GDM1 (cell line): ENCODE results near the gene FGF21.

Experiments used
- DNase-seq: peaks from one replicate; lab custom pipeline; 2025; lab: John Stamatoyannopoulos, UW

The FGF21 gene

DNA sequence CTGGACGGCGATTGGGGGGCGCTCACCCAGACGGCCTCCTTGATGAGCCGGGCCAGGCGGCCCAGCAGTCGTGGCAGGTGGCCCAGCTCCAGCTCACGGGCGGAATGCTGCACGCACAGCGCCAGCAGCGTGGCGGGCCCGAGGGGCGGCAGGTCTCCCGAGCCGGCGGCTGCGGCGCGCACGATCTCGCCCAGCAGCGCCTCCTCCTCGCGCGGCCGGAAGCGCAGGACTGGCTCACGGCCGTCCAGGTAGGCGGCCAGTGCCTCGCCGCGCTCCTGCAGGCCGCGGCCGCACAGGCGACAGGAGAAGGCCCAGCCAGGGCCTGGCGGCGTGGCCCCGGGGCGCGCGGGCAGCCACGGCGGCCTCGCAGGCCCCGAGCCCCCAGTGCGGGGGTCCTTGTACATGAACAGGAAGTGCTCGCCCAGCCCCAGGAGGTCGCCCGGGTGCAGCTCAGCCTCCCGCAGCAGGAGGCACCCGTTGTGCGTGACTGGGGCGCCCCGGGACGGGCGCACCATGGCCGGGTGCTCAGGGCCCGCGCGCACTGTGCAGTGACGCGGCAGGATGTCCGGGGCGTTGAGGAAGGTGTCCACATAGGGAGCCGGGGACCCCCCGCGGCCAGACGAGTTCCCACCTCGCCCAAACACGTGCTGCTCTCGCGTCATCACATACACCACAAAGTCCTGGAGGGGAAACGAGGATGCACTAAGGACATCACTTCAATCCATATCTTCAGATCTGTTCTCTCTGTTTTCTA lies 26.2 kb upstream of the FGF21 start:
- no peak for DNase-seq

DNA sequence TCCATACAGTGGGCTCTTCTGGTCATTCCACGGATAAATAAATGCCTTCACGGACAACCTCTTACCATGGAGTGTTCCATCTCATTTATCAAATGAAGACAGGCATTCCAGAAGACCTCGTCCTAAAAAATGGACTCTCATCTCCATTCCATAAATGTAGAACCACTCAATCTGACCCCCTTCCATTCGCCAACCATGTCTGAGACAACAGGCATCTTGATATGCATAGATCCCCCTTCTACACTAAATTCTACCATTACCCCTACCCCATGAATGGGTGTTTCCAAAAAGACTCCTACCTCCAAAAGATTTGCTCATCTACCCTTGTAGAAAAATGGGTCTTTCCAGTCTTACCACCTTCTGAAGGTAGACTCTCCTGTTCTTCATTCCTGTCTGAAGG lies 23.9 kb upstream of the FGF21 start:
- no peak for DNase-seq

DNA sequence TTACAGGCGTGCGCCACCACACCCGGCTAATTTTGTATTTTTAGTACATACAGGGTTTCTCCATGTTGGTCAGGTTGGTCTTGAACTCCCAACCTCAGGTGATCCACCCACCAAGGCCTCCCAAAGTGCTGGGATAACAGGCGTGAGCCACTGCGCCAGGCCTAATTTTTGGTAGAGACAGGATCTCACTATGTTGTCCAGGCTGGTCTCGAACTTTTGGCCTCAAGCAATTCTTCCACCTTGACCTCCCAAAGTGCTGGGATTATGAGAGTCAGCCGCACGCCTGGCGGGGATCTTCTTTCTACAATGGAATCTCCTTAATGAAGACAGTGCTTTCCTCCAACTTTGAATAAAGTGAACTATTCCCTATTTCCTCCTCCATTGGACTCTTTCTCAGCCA lies 20.7 kb upstream of the FGF21 start:
- DNase-seq: no peak

DNA sequence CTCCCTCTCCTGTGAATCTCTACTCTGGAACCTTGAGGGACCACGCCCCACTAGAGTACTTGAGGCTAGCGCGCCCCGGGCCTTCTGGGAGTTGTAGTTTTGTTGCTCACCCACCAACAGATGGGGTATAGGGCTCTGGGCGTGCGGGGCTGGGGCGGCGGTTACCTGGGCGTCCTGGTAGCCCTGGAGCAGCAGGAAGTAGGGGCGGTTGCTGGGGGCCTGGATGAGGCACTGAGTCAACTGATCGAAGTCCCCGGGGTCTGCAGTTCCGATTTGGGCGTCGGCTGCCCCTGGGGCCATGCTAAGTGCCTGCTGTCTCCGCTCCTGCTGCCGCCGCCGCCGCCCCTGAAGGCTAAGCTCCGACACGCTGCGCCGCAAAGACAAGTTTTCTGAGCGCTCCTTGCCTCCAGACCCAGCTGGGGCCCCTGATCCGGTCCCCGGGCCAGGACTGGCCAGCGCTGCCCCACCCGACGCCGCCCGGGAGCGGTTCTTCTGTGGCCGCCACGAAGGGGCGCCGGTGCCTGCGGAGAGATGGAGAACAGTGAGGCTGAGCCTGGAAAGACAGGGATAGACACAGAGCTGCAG lies 20.2 kb upstream of the FGF21 start:
- no peak for DNase-seq

DNA sequence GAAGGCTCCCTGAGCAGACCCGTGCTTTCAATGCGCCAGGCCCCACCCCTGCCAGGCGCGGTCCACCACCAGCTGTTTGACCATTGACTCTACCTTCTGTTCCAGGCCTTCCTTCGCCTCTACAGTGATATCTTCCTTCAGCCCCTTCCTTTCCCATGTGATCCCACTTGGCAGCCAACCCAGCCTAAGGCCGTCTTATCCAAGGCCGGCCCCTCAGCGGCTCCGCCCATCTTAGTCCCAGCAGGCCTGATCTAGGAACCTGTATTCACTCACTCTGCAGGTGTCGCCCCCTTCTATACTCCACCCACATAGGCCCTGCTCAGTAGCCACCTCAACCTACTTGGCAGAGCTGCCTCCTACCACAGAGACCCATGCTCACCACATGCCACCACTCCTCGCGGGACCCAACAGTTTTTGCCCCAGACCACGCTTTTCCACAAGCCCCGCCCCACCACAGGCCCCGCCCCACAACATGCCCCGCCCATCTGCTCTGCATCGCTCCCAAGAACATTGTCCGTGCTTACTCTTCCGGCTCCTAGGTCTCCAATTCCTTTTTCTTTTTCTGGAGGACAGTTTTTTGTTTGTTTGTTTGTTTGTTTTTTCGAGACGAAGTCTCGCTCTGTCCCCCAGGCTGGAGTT lies 17.8 kb upstream of the FGF21 start:
- DNase-seq: no peak

DNA sequence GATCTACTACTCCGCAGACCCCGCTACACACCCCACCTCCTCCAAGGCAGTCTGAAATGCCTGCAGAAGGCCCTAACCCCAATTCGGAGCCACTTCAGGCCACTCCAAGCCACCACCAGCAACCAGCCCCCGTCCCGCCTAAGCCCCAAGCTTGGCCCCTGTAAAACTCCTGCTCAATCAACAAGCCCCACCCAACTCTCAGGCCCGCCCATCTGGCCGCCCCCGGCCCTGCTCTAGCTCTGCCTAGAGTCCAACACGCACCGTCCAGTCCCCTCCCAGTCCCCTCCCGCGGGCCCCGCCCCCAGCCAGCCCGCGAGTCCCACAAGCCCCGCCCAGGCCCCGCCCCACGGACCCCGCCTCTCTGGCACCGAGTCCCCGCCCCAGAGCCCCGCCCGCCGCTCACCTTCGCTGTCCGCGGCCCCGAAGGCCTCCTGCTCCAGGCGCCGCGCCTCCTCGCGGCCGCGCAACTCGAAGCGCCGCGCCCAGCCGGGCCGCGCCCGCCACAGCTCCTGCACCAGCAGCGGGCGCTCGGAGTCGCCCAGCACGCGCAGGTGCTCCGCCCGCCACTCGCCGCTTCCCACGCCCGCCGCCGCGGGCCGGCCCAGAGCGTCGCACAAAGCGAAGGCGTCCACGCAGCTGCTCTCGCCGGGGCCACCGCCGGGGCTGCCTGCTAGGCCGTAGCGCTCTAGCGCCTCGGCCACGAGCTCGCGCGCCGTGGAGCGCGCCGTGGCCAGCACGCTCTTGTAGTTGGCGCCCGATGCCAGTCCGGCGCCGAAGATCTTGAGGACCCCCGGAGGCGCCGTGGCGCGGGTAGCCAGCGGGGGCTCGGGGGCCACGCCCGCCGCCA lies 16.5 kb upstream of the FGF21 start:
- peak; percentile 90 for DNase-seq

DNA sequence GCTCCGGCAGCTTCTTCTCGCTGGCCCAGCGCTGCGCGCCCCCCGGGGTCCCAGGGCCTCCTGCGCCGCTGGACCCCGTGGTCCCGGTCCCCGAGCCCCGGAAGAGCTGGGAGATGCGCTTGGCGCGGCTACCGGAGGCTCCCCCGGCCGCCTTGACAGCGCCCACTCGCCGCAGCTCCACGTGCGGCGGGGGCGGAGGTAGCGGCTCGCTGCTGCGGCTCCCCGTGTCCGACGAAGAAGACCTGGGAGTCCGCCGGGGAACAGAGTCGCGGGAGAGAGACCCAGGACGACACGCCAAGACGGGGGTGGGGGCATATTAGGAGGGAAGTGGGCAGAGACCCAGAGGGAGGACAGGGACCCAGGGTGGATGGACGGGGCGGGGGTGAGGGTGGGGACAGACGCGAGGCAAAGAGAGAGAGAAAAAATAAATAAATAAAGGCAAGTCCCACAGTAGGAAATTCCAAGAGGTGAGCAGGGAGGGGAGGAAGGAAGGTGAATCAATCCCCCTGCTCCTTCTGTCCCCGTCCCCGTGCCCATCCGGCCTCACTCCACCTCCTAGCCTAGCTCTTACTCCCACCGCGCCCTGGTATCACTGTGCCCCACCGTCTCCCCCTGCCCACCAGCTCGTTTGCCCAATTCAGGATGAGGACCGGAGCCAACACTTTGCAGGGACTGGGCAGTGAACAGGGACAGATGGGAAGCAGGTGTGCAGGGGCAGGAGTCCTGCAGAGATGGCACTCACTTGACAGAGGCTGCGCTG lies 15.7 kb upstream of the FGF21 start:
- DNase-seq: no peak

DNA sequence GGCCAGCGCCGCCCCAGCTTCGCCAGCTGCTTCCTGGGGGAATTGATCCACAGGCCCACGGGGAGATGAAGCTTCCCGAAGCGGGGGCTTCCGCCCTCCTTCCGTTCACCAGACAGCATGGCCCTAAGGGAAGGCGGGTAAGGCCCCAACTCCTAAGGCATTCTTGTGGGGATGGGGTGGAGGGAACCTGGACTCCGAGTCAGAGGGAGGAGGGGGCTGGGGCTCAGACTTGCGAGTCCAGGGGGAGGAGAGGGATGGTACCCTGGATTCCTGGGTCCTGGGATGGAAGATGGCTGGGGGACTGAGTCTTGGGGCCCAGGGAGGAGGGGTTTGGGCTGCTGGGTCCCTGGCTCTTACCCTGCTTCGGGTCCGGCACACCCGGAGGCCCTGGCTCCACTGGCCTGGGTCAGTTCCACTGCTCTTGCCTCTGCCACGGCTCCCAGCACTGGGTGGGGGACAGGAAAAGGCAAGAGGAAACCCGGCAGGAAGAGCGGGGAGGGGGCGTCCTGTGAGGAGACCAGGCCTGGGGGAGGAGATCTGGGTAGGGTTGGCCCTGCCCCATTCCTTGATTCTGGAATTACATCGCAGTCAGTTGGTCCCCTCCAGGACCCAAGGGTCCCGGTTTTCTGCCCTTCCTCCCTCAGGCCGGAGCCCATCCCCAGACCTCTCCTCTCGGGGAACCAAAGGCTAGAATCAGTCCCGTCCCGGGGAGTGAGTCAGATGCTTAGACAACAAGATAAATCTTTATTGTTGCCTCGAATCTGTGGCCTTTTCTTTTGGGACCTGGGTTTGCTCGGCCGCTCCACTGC lies 15.0 kb upstream of the FGF21 start, which contains the start of gene RASIP1:
Gene RASIP1 (minus strand): TSS at position 447 of the 809 bp plus-strand sequence. CDS start 328 bp downstream, at position 119.
- DNase-seq: no peak

DNA sequence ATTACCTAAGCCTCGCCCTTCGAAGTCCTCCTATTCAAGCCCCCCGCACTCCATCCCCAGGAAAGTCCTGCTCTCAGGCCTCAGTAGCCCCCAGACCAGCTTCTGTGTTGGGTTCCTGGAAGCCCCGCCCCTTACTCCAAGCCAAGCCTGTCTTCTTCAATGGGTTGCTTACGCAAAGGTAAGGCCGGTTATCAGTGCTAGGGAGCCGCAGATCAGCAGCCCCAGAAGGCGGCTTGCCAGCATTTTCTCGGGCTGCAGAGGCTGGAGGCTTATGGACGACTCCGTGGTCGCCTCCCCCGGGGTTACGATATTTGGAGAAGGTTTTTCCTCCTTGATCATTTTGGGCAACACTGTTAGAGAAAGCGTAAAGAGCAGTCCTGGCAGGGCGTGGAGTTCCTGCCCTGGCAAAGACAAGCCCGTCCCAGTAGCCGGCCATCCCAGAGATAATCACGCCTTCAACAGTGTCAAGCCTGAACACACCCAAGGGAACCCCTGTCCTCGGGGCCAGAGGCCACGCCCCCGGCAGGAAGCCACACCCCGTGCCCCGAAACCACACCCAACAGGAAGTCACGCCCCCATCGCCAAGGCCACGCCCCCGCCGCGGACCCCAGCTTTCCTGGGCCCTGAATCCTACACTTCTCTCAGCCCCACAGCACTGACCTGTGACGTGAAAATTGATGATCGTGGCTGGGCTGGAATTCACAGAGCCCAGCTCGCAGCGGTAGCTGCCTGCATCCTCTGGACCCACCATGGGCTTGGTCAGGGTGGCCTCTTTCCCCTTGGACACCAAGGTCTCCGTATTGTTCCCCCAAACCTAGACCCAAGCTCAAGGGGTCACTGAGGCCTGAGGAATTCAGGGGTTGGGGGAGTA lies 14.0 kb upstream of the FGF21 start:
- DNase-seq: no peak

DNA sequence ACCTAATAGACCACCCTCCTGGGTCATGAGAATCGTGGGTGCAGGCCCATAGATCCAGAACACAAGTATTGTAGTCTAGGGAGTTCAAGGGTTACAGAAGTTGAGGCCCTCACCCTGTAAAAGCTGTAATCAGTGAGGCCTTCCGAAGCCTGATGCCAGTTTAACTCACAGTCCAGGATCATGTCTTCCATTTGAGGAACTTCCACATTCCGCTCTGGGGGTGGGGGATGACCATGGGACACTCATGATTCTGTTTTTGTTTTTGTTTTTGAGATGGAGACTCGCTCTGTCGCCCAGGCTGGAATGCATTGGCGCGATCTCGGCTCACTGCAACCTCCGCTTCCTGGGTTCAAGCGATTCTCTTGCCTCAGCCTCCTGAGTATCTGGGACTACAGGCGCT lies 13.2 kb upstream of the FGF21 start:
- DNase-seq: no peak

DNA sequence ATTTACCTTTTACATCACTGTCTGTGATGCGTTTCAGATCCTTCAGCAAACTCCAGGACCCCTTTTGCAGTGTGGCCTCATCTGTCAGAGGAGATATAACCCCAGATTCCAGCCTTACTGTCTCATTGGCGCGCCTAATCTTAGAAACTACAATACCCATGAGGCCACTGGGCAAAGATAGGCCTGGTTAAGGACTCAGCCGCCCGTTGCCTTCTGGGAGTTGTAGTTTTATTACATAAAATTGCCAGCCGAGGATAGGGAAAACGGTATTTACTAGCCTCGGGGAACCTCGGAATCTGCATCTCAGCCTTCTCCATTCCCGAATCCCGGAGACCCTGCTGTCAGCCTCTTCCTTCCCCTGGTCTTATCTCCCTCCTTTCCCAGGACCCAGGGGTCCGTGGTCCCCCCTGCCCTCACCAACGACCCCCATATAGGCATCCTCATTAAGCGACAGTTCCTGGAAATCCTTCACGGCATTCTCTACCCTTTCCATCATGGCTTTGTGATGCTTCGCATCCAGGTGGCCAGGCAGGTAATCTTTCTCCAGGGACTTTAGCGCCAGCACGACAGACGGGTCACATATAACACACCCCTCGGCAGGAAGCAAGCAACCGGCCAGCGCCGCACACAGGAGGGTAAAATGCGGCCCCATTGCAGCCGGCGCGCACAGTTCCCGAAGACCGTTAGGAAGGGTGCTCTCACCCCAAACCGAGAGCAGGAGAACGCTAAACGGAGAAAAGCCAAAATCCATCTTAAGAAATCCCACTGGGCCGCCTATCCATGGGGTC lies 9.9 kb upstream of the FGF21 start:
- DNase-seq: no peak

DNA sequence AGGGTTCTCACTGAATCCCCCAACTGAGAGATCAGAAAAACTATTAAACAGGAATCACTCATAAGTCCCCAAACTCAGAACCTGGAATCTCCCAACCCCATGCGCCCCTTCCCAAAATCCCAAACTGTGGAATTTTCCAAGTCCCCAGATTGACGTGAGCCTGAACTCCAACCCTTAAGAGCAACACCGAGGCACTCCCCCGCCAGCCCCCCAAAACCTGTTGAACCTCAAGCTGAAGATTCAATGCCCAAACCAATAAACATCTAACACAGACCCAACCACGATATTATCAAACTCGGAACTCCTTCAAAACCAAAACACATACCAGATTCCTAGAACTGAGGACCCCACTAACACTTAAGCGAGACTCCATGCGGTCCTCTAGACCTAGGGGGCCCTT lies 9.2 kb upstream of the FGF21 start:
- no peak for DNase-seq

DNA sequence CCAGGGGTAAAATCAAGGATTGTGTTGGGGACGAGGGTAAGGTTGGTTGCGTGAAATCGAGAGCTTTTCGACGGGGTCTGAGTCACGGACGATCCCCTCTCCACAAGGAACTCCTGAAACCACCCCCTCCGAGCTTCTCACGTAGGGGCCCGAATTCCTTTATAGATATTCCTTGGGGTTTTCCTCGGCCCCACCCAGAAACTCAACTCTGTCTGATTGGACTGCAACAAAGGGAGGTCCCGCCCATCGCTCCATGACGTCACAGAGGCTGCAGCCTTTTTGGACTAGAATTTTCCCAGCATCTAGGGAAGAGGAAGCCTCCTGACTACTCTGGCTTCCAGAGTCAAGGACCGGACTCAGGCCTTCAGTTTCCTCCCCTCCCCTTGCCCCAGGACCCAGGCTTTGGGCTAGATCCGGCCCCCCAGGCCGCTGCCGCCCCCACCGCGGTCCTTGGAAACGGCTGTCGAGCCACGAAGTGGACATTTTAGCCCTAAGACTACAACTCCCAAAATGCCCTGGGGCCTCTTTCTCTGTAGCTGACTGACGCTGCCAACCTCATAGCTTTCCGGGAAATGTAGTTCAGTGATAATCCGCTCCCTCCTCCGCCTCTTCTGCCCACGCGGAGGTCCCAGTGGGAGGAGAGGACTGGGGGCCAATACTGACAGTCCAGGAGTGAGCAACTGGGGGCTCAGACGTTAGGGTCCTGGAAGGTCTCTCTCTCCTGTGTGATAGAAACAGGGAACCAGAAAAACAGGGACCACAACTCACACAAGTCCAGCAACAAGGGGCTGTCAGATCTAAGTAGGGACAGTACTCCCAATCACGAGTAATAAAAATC lies 8.4 kb upstream of the FGF21 start, which contains the start of gene IZUMO1:
Gene IZUMO1 (minus strand): TSS at position 172 of the 838 bp plus-strand sequence. CDS start 1,050 bp downstream, outside the sequence.
- no peak for DNase-seq

DNA sequence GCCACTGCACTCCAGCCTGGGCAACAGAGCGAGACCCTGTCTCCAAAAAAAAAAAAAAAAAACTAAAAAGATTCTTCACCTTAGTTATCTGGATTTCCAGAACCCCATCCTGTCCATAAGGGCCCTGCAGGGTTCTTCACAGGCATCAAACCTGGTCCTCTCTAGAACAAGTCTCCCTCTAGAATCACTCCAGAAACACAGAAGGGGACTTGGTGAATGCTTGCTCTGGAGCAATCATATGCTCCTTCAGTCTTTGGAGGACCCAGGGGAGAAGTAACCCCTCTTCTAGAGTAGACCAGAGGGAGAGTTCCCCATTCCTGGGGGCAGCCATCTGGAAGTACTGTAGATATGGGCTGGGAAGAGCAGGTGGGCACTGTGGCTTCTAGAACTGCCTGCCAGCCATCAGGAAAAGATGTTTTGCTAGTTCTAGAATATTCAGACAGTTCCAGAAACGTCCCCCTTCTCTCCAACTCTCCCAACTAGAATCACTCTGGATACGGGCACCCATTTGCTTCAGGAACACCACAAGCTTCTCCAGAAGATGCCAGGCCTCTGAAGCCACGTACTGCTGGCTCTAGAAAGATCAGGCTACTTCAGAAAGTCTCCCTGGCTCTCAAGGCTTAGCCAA lies 5.6 kb upstream of the FGF21 start:
- DNase-seq: no peak

DNA sequence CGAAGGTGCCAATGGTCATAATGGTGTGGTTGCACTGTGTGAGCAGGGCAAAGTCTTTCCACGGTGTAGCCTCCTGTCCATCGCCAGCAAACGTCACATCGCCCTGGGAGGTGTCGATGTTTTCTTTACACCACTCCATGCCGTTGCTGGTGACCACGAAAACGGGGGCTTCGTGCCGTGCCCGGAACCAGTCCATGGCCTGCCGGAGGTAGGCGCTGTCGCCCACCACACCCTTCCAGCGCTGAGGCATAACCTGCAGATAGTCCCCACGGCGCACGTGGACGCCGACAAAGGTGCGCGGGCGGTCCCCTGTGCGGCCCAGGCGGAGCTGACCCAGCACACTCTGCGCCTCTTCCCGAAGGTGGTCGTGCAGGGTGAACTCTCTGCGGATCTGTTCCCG lies 5.0 kb upstream of the FGF21 start:
- no peak for DNase-seq

DNA sequence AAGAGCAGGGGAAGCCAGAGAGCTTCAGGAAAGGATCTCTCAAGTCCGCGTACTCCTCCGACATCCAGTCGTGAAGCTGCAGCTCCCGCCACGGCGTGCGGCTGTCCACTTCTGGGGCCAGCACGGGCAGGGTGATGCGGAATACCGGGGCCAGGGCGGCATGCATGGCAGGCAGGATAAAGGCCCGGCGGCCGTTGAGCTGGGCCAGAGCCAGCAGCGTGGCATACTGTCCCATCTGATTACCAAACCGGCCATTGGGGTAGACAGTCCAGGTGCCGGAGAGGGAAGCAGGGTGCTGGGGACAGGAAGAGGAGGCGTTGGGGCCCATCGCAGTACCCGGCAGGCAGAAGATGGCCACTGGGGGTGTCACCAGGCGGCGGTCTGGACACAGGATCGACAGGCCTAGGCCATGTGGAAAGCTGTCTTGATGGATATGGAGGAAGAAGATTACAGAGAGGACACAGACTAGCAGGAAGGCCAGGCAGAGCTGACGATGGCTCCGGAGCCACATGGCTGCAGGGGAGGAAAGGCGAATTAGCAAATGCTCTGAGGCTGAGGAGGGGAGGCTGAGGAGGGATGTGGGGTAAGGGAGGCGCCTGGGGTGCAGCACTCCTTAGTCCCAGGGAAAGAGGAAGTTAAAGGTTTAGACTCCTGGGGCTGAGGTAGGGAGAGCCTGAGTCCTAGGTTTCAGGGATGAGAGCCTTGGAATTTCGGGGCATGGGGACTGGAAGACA lies 4.4 kb upstream of the FGF21 start:
- DNase-seq: no peak
